GM21515 (cell line): Measurements from ENCODE around the gene SEMA5A.

Experiments used
- ATAC-seq: cut with Tn5 transposase; IDR thresholded peaks from one replicate; pipeline ENCODE4 v1.9.1; 2021; ENCODE audit not compliant: unreplicated experiment

SEMA5A gene

GRCh38 chr5:9042241-9042640 lies 503.6 kb downstream of the SEMA5A start:
- ATAC-seq, result no peak

GRCh38 chr5:9040475-9040874 lies 505.4 kb downstream of the SEMA5A start:
- ATAC-seq, result no peak

DNA sequence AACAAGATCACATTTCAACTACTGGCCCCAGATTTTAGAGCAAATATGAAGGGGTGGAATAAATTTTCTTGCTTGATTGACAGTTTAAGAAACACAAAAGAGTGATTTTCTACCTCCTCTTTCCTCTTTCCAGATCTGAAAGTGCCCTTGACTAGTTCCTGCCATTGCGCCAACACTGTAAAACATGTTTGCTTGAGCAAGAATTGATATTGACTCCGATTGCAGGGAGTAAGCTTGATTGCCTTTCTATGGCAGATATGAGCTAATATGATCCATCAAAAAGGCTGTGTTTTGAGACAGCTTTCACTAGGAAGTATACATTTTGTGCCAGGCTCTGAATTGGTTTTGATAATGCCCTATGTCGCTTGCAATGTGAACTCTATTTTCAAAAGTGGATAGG lies 508.8 kb downstream of the SEMA5A start:
- ATAC-seq, result no peak

DNA sequence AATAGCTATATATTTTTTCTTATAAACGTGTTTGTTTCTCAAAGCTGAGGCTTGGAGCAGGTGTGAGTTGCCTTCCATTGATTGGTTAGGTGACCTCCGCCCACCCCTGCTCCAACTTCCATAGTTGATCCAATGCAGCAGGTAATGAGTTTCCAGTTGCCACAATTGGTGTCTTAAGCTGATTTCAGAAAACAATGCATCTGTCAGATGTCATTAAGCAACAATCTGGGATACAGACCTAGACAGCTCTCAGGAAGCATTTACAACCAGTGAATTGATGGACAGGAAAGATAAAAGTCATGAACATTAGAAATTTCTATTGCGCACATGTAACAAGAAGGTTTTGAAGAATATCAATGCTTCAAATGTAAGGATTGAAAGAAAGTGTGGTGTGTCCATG lies 510.5 kb downstream of the SEMA5A start:
- no peak for ATAC-seq

- no peak for ATAC-seq
Observed at GRCh38 chr5:9034649-9035048, 511.2 kb downstream of the SEMA5A start.

DNA sequence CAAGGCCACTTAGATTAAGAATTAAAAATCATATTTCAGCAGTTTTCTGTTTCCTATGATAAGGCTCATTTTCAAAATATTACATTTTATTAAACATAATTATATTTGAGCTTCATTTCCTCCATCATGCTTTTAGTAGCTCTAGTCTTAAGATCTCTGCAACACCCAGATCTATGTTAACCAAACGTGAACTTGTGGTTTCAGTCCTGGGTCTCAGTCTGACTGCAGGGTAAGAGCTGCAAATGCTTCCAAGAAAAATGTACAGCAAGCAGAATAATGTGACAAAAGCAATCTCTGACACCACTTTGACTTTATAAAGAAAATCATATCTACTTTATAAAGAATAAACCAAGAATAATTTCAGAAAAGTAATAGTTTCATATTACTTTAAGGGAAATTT lies 512.4 kb downstream of the SEMA5A start:
- no peak for ATAC-seq

GRCh38 chr5:9025942-9026341 lies 519.9 kb downstream of the SEMA5A start:
- ATAC-seq, result no peak

GRCh38 chr5:9020996-9021395 lies 524.9 kb downstream of the SEMA5A start:
- no peak for ATAC-seq

DNA sequence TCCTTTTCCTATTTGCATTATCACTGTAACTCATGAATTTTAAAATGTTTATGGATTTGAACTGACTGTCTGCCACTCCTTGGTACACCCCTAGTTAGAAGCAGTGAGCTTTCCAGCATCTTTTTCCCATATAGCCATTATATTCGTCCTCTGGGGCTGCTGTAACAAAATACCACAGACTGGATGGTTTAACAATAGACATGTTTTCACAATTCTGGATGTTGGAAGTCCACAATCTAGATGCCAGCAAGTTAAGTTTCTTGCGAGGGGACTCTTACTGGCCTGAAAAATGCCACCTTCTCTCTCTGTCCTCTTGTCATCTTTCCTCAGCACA lies 530.0 kb downstream of the SEMA5A start:
- ATAC-seq, result no peak

- ATAC-seq, result no peak
Observed at GRCh38 chr5:9015260-9015936, 530.5 kb downstream of the SEMA5A start.

DNA sequence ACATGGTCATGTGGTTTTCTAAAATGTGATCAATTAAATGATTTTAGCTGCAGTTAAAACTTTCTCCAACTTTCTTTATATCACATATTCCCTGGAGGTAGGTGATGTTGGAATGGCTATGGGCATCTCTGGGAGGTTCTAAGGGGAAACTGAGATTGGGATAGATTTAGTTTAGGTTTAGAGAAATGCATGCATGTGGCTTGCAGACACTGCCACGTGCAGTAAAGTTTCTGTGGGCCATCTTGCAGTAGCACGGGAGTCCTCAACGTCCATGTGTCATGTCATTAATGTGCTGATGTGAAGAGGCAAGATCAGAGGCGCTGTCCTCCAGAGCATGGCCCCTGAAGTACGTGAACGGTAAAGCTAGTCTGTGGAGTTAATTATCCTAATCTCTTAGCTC lies 532.7 kb downstream of the SEMA5A start:
- no peak for ATAC-seq

GRCh38 chr5:9009931-9010651 lies 535.8 kb downstream of the SEMA5A start:
- no peak for ATAC-seq

DNA sequence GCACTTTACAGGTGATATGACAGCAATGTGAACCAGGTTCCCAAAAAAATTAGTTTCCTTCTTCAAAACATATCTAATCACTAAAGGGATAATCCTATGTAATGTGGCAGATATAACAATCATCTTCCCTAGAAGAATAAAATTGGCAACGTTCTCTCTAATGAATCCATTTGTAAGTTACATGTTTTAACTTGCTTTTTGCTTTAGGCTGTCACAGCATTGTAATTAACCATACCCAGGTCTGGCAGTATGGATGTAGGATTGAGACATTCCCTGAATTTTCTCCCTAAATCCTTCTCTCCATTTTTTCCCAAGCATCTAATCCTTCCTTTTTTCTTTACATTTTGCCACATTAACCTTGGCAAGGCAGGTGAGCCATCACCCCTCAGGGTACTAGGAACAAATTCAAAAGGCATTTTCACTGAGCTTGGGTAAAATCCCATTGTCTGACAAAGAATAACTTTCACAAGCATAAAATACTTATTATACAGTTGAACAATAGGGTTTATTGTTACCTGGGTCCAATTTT lies 548.3 kb downstream of the SEMA5A start:
- ATAC-seq, result no peak

DNA sequence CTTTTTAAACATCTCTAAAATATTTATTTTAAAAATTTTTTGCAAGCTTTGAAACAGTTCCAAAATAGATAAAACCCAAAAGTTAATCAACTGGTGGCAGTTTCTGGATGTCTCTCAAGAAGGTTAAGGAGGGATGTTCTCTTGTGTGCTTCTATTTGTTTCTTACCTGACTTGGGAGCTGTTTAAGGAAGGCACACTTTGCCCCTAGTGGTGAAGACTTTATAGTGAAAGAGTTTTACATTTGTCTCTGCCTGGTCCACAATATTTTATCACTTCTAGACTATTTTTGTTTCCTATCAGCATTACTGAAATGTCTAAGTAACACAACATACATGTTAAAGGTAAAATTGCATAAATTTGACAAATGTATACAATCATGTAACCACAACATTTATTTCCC lies 552.8 kb downstream of the SEMA5A start:
- ATAC-seq, result no peak
